GM23338 (cell line): Measurements from ENCODE around the gene C1orf115. TPM values are rescaled to one million over a fixed set of nuclear protein-coding genes. Genes with fewer than 3 reads are reported as not detected.

Experiments used
- ATAC-seq: fragments of 200-7000 bp; cut with Tn5 transposase; 3 replicates; pipeline ENCODE4 v1.9.1; 2020
- DNase-seq: peaks from one replicate; pipeline ENCODE4 v3.0.0-alpha.2; 2015; ENCODE audit warnings: low spot score
- H2AFZ ChIP-seq: fragments of 200-600 bp; sonication (generic); 2 replicates; pipeline ENCODE4 v1.8.0; 2016; ENCODE audit warnings: antibody characterized with exemption, mild to moderate bottlenecking, moderate library complexity
- H3F3A ChIP-seq: fragments of 200-600 bp; sonication (generic); replicated peaks from 2 replicates; pipeline ENCODE4 v1.8.0; 2017; ENCODE audit warnings: antibody characterized with exemption, mixed run types, low read depth
- H3K27ac ChIP-seq: fragments of 200-600 bp; sonication (generic); 2 replicates; pipeline ENCODE4 v1.6.1; 2016; ENCODE audit warnings: low read depth
- H3K27me3 ChIP-seq: fragments of 200-600 bp; sonication (generic); 2 replicates; pipeline ENCODE4 v1.8.0; 2016; ENCODE audit warnings: mild to moderate bottlenecking, mixed run types, moderate library complexity; ENCODE audit not compliant: insufficient read depth
- H3K36me3 ChIP-seq: fragments of 200-600 bp; sonication (generic); 2 replicates; pipeline ENCODE4 v1.8.0; 2016; ENCODE audit warnings: mild to moderate bottlenecking; ENCODE audit not compliant: insufficient read depth
- H3K4me1 ChIP-seq: fragments of 200-600 bp; sonication (generic); 2 replicates; pipeline ENCODE4 v1.8.0; 2016; ENCODE audit warnings: mild to moderate bottlenecking, moderate library complexity; ENCODE audit not compliant: insufficient read depth
- H3K4me2 ChIP-seq: fragments of 200-600 bp; sonication (generic); 2 replicates; pipeline ENCODE4 v1.7.1; 2017; ENCODE audit warnings: mixed run types
- H3K4me3 ChIP-seq: fragments of 200-600 bp; sonication (generic); 2 replicates; pipeline ENCODE4 v1.6.1; 2016; ENCODE audit warnings: mixed run types
- H3K79me2 ChIP-seq: fragments of 200-600 bp; sonication (generic); replicated peaks from 2 replicates; pipeline ENCODE4 v1.8.0; 2017; ENCODE audit warnings: mild to moderate bottlenecking; ENCODE audit not compliant: insufficient read depth
- H3K9me2 ChIP-seq: fragments of 200-600 bp; sonication (generic); 2 replicates; pipeline ENCODE4 v1.8.0; 2017; ENCODE audit not compliant: insufficient read depth
- H4K20me1 ChIP-seq: fragments of 200-600 bp; sonication (generic); replicated peaks from 2 replicates; pipeline ENCODE4 v1.8.0; 2017; ENCODE audit warnings: mild to moderate bottlenecking; ENCODE audit not compliant: insufficient read depth
- H3K27ac Mint-ChIP-seq: 2 replicates; pipeline ENCODE4 v1.8.0; 2020; ENCODE audit warnings: inconsistent platforms, mild to moderate bottlenecking, moderate library complexity, mixed read lengths
- H3K27me3 Mint-ChIP-seq: 3 replicates; pipeline ENCODE4 v1.8.0; 2022; ENCODE audit warnings: low read depth, mild to moderate bottlenecking, moderate library complexity, mixed read lengths, inconsistent platforms; ENCODE audit not compliant: insufficient read depth, poor library complexity
- H3K36me3 Mint-ChIP-seq: 3 replicates; pipeline ENCODE4 v1.8.0; 2021; ENCODE audit warnings: low read depth, mild to moderate bottlenecking, inconsistent platforms, moderate library complexity, mixed read lengths
- H3K4me1 Mint-ChIP-seq: 3 replicates; pipeline ENCODE4 v1.8.0; 2020; ENCODE audit warnings: mild to moderate bottlenecking, inconsistent platforms, mixed read lengths
- H3K4me3 Mint-ChIP-seq: 3 replicates; pipeline ENCODE4 v1.8.0; 2021; ENCODE audit warnings: moderate library complexity, mild to moderate bottlenecking, inconsistent platforms, mixed read lengths
- H3K9me3 Mint-ChIP-seq: 3 replicates; pipeline ENCODE4 v1.8.0; 2020; ENCODE audit warnings: moderate library complexity, mild to moderate bottlenecking, inconsistent platforms, mixed read lengths
- CREB1 ChIP-seq: fragments of 250-450 bp; sonication (Bioruptor Pico); IDR thresholded peaks from 2 replicates; pipeline ENCODE4 v1.5.0; 2020; ENCODE audit warnings: low read depth, mild to moderate bottlenecking, moderate library complexity
- EZH2 ChIP-seq: fragments of 200-600 bp; sonication (generic); IDR thresholded peaks from one replicate; pipeline ENCODE4 v1.8.0; 2017; ENCODE audit warnings: antibody characterized with exemption, mild to moderate bottlenecking, low read depth; ENCODE audit not compliant: unreplicated experiment
- EZH2phosphoT487 ChIP-seq: fragments of 200-600 bp; sonication (generic); IDR thresholded peaks from one replicate; pipeline ENCODE4 v1.8.1; 2018; ENCODE audit warnings: antibody characterized with exemption; ENCODE audit not compliant: unreplicated experiment
- JUNB ChIP-seq: IDR thresholded peaks from one replicate; pipeline ENCODE4 v1.6.1; 2016; ENCODE audit warnings: antibody characterized with exemption; ENCODE audit not compliant: unreplicated experiment
- NANOG ChIP-seq: IDR thresholded peaks from 2 replicates; pipeline ENCODE4 v1.6.1; 2016; ENCODE audit warnings: antibody characterized with exemption, borderline replicate concordance
- POLR2AphosphoS5 ChIP-seq: IDR thresholded peaks from 2 replicates; pipeline ENCODE4 v1.6.1; 2016; ENCODE audit warnings: antibody characterized with exemption, low read depth
- STAT1 ChIP-seq: IDR thresholded peaks from one replicate; pipeline ENCODE4 v1.6.1; 2016; ENCODE audit warnings: antibody characterized with exemption; ENCODE audit not compliant: unreplicated experiment
- ZNF114 ChIP-seq: fragments of 250-450 bp; sonication (Bioruptor Pico); IDR thresholded peaks from 2 replicates; pipeline ENCODE4 v1.5.0; 2020; ENCODE audit warnings: mild to moderate bottlenecking, moderate library complexity
- ZNF331 ChIP-seq: fragments of 250-450 bp; sonication (Bioruptor Pico); IDR thresholded peaks from 2 replicates; pipeline ENCODE4 v1.5.0; 2020; ENCODE audit warnings: low read depth, mild to moderate bottlenecking, moderate library complexity
- polyA plus RNA-seq: library from polyadenylated mRNA; unstranded; fragments of >200 nt; fragmentation: Nextera tagmentation; extraction: Ambion mirVana; gene quantifications from 2 replicates; pipeline ENCODE4 v1.2.1, GENCODE V29; 2016
- total RNA-seq: library from RNA; depleted of rRNA; stranded (reverse); fragments of >200 nt; shearing (Covaris generic); gene quantifications from 2 replicates; pipeline ENCODE4 v1.2.3, GENCODE V29; 2014
- TF ChIP-seq, protein P1 (sequence below): fragments of 250-450 bp; sonication (Bioruptor Pico); IDR thresholded peaks from 2 replicates; pipeline ENCODE4 v1.5.0; 2020; ENCODE audit warnings: mild to moderate bottlenecking, moderate library complexity
- TF ChIP-seq, protein P2 (sequence below), 2 experiments: fragments of 200-600 bp in 1 of 2; sonication (generic) in 1 of 2; conservative IDR thresholded peaks; 2 replicates each; pipeline versions ENCODE4 v1.5.1 to v1.6.1; 2016 to 2017; ENCODE audit warnings: antibody characterized with exemption in 2 of 2, low read depth in 2 of 2, mild to moderate bottlenecking in 2 of 2, moderate library complexity in 1 of 2
- TF ChIP-seq, protein P3 (sequence below): IDR thresholded peaks from 2 replicates; pipeline ENCODE4 v1.6.1; 2016; ENCODE audit warnings: antibody characterized with exemption
- TF ChIP-seq, protein P4 (sequence below): IDR thresholded peaks from one replicate; pipeline ENCODE4 v1.6.1; 2018; ENCODE audit warnings: antibody characterized with exemption; ENCODE audit not compliant: unreplicated experiment

The C1orf115 gene
- total and polyA plus RNA-seq, 2 experiments from 2014 or later = 2.5 to 6.0 TPM

DNA sequence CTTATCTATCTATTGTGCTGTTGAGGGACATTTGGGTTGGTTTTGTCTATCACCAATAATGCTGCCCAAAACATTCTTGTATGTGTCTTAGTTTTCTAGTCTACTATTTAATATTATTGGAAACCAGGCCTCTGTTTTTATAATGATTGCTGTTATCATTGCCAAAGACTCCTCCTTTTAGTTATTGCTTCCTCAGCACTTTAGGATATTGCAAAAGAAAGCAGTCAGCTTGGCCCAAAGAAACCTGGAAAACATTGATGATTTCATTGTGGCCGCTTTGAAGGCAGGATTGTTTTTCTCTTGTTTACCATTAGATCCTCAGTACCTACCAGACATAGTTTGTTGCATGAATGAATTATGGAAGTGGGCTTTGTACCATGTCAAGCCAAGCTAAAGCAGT, 37.4 kb downstream of the C1orf115 start:
- no peaks in the 10 kb centered on the region for H3K79me2 ChIP-seq
- H3K9me2 ChIP-seq = 0 out of 2 replicates have a peak, but pooled peaks cover 5% of the 10 kb centered on the region
- DNase-seq (no peak), ATAC-seq (no peak)
- H3K4me3 ChIP-seq = no peak overlapping the region
- H3K36me3 ChIP-seq = no peaks in the 10 kb centered on the region
- H3K36me3 Mint-ChIP-seq = no peaks in the 10 kb centered on the region
- no peaks in the 10 kb centered on the region for H4K20me1 ChIP-seq
- no peak overlapping the region for H3K4me2 ChIP-seq
- H3K4me1 Mint-ChIP-seq = no peaks in the 10 kb centered on the region; the same call in 2 of the 3 replicates
- H3K9me3 Mint-ChIP-seq = no peaks in the 10 kb centered on the region; the same call in 2 of the 3 replicates
- no peak overlapping the region for H3K27ac Mint-ChIP-seq
- H3K4me3 Mint-ChIP-seq = no peak overlapping the region
- H2AFZ ChIP-seq = no peak overlapping the region
- H3K27me3 ChIP-seq = no peaks in the 10 kb centered on the region
- H3K4me1 ChIP-seq = no peaks in the 10 kb centered on the region
- peaks cover 3% of the 10 kb centered on the region for H3K27me3 Mint-ChIP-seq
- H3F3A ChIP-seq = no peaks in the 10 kb centered on the region
- no peak for TF ChIP-seq NANOG
- TF ChIP-seq, protein P1, sequence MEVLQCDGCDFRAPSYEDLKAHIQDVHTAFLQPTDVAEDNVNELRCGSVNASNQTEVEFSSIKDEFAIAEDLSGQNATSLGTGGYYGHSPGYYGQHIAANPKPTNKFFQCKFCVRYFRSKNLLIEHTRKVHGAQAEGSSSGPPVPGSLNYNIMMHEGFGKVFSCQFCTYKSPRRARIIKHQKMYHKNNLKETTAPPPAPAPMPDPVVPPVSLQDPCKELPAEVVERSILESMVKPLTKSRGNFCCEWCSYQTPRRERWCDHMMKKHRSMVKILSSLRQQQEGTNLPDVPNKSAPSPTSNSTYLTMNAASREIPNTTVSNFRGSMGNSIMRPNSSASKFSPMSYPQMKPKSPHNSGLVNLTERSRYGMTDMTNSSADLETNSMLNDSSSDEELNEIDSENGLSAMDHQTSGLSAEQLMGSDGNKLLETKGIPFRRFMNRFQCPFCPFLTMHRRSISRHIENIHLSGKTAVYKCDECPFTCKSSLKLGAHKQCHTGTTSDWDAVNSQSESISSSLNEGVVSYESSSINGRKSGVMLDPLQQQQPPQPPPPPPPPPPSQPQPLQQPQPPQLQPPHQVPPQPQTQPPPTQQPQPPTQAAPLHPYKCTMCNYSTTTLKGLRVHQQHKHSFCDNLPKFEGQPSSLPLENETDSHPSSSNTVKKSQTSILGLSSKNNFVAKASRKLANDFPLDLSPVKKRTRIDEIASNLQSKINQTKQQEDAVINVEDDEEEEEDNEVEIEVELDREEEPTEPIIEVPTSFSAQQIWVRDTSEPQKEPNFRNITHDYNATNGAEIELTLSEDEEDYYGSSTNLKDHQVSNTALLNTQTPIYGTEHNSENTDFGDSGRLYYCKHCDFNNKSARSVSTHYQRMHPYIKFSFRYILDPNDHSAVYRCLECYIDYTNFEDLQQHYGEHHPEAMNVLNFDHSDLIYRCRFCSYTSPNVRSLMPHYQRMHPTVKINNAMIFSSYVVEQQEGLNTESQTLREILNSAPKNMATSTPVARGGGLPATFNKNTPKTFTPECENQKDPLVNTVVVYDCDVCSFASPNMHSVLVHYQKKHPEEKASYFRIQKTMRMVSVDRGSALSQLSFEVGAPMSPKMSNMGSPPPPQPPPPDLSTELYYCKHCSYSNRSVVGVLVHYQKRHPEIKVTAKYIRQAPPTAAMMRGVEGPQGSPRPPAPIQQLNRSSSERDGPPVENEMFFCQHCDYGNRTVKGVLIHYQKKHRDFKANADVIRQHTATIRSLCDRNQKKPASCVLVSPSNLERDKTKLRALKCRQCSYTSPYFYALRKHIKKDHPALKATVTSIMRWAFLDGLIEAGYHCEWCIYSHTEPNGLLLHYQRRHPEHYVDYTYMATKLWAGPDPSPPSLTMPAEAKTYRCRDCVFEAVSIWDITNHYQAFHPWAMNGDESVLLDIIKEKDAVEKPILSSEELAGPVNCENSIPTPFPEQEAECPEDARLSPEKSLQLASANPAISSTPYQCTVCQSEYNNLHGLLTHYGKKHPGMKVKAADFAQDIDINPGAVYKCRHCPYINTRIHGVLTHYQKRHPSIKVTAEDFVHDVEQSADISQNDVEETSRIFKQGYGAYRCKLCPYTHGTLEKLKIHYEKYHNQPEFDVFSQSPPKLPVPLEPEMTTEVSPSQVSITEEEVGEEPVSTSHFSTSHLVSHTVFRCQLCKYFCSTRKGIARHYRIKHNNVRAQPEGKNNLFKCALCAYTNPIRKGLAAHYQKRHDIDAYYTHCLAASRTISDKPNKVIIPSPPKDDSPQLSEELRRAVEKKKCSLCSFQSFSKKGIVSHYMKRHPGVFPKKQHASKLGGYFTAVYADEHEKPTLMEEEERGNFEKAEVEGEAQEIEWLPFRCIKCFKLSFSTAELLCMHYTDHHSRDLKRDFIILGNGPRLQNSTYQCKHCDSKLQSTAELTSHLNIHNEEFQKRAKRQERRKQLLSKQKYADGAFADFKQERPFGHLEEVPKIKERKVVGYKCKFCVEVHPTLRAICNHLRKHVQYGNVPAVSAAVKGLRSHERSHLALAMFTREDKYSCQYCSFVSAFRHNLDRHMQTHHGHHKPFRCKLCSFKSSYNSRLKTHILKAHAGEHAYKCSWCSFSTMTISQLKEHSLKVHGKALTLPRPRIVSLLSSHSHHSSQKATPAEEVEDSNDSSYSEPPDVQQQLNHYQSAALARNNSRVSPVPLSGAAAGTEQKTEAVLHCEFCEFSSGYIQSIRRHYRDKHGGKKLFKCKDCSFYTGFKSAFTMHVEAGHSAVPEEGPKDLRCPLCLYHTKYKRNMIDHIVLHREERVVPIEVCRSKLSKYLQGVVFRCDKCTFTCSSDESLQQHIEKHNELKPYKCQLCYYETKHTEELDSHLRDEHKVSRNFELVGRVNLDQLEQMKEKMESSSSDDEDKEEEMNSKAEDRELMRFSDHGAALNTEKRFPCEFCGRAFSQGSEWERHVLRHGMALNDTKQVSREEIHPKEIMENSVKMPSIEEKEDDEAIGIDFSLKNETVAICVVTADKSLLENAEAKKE (CRISPR knock-in tag) = no peak
- TF ChIP-seq CREB1 (CRISPR knock-in tag) = no peak
- TF ChIP-seq, protein P2, sequence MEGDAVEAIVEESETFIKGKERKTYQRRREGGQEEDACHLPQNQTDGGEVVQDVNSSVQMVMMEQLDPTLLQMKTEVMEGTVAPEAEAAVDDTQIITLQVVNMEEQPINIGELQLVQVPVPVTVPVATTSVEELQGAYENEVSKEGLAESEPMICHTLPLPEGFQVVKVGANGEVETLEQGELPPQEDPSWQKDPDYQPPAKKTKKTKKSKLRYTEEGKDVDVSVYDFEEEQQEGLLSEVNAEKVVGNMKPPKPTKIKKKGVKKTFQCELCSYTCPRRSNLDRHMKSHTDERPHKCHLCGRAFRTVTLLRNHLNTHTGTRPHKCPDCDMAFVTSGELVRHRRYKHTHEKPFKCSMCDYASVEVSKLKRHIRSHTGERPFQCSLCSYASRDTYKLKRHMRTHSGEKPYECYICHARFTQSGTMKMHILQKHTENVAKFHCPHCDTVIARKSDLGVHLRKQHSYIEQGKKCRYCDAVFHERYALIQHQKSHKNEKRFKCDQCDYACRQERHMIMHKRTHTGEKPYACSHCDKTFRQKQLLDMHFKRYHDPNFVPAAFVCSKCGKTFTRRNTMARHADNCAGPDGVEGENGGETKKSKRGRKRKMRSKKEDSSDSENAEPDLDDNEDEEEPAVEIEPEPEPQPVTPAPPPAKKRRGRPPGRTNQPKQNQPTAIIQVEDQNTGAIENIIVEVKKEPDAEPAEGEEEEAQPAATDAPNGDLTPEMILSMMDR (conservative IDR thresholded peaks at IDR 0.05; ENCODE audit: low read depth in 2 of 2) = no peak
- TF ChIP-seq, protein P3, sequence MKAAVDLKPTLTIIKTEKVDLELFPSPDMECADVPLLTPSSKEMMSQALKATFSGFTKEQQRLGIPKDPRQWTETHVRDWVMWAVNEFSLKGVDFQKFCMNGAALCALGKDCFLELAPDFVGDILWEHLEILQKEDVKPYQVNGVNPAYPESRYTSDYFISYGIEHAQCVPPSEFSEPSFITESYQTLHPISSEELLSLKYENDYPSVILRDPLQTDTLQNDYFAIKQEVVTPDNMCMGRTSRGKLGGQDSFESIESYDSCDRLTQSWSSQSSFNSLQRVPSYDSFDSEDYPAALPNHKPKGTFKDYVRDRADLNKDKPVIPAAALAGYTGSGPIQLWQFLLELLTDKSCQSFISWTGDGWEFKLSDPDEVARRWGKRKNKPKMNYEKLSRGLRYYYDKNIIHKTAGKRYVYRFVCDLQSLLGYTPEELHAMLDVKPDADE = no peak
- TF ChIP-seq JUNB = no peak
- no peak for TF ChIP-seq POLR2AphosphoS5
- no peak for TF ChIP-seq STAT1
- TF ChIP-seq, protein P4, sequence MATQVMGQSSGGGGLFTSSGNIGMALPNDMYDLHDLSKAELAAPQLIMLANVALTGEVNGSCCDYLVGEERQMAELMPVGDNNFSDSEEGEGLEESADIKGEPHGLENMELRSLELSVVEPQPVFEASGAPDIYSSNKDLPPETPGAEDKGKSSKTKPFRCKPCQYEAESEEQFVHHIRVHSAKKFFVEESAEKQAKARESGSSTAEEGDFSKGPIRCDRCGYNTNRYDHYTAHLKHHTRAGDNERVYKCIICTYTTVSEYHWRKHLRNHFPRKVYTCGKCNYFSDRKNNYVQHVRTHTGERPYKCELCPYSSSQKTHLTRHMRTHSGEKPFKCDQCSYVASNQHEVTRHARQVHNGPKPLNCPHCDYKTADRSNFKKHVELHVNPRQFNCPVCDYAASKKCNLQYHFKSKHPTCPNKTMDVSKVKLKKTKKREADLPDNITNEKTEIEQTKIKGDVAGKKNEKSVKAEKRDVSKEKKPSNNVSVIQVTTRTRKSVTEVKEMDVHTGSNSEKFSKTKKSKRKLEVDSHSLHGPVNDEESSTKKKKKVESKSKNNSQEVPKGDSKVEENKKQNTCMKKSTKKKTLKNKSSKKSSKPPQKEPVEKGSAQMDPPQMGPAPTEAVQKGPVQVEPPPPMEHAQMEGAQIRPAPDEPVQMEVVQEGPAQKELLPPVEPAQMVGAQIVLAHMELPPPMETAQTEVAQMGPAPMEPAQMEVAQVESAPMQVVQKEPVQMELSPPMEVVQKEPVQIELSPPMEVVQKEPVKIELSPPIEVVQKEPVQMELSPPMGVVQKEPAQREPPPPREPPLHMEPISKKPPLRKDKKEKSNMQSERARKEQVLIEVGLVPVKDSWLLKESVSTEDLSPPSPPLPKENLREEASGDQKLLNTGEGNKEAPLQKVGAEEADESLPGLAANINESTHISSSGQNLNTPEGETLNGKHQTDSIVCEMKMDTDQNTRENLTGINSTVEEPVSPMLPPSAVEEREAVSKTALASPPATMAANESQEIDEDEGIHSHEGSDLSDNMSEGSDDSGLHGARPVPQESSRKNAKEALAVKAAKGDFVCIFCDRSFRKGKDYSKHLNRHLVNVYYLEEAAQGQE = no peak
- no peak for TF ChIP-seq ZNF331 (CRISPR knock-in tag)
- no peak for TF ChIP-seq EZH2phosphoT487
- no peak for TF ChIP-seq ZNF114 (CRISPR knock-in tag)
- TF ChIP-seq EZH2 = no peak
- H3K27ac ChIP-seq = no peak overlapping the region
